PC-9 (cell line): ENCODE data around the gene SERHL2. TPM values are rescaled to one million over a fixed set of nuclear protein-coding genes. Genes with fewer than 3 reads are reported as not detected.

Source experiments
- BruUV-seq: library from RNA; stranded (reverse); fragments of 400-500 nt; replicated peaks from 2 replicates; lab custom pipeline; 2021; lab: Mats Ljungman, UMichigan
- CTCF ChIA-PET: fragments of 300-600 bp; sonication (Branson Sonifier 250); formaldehyde crosslinking; loops from one replicate; lab custom pipeline; 2022; ENCODE audit warnings: antibody characterized with exemption; lab: Charles Lee
- POLR2A ChIA-PET: fragments of 300-600 bp; sonication (Branson Sonifier 250); formaldehyde crosslinking; loops from one replicate; lab custom pipeline; 2022; ENCODE audit warnings: antibody characterized with exemption; ENCODE audit not compliant: unreplicated experiment; lab: Charles Lee
- DNase-seq, 2 experiments: peaks; one replicate each; pipeline versions ENCODE4 v3.0.0 to v3.0.0-alpha.2; 2015 to 2022; ENCODE audit warnings: mixed read lengths in 1 of 2
- H2AFZ ChIP-seq: fragments of 200-600 bp; sonication (generic); 2 replicates; pipeline ENCODE4 v1.8.1; 2017; ENCODE audit warnings: antibody characterized with exemption
- H3F3A ChIP-seq: fragments of 200-600 bp; sonication (generic); 2 replicates; pipeline ENCODE4 v1.8.1; 2017; ENCODE audit warnings: antibody characterized with exemption, mild to moderate bottlenecking, low read depth; ENCODE audit not compliant: insufficient read depth
- H3K27ac ChIP-seq: fragments of 200-600 bp; sonication (generic); 2 replicates; pipeline ENCODE4 v1.6.1; 2016; ENCODE audit warnings: mixed run types
- H3K27me3 ChIP-seq: fragments of 200-600 bp; sonication (generic); 2 replicates; pipeline ENCODE4 v1.6.1; 2016; ENCODE audit warnings: low read depth, mixed run types; ENCODE audit not compliant: insufficient read depth
- H3K36me3 ChIP-seq: fragments of 200-600 bp; sonication (generic); 2 replicates; pipeline ENCODE4 v1.6.1; 2016; ENCODE audit warnings: low read depth, mixed run types
- H3K4me1 ChIP-seq: fragments of 200-600 bp; sonication (generic); replicated peaks from 2 replicates; pipeline ENCODE4 v1.6.1; 2016; ENCODE audit warnings: mixed run types; ENCODE audit not compliant: insufficient read depth
- H3K4me2 ChIP-seq: fragments of 200-600 bp; sonication (generic); 2 replicates; pipeline ENCODE4 v1.6.1; 2017; ENCODE audit warnings: mixed run types
- H3K4me3 ChIP-seq: fragments of 200-600 bp; sonication (generic); 2 replicates; pipeline ENCODE4 v1.6.1; 2016; ENCODE audit warnings: mixed run types
- H3K79me2 ChIP-seq: fragments of 200-600 bp; sonication (generic); 2 replicates; pipeline ENCODE4 v1.6.1; 2017; ENCODE audit warnings: low read depth, mixed run types
- H3K9me2 ChIP-seq: fragments of 200-600 bp; sonication (generic); 2 replicates; pipeline ENCODE4 v1.8.1; 2017; ENCODE audit warnings: mild to moderate bottlenecking; ENCODE audit not compliant: insufficient read depth
- H3K9me3 ChIP-seq: fragments of 200-600 bp; sonication (generic); 2 replicates; pipeline ENCODE4 v1.8.1; 2016; ENCODE audit warnings: low read depth; ENCODE audit not compliant: insufficient read depth
- H4K20me1 ChIP-seq: fragments of 200-600 bp; sonication (generic); 2 replicates; pipeline ENCODE4 v1.8.1; 2017; ENCODE audit not compliant: insufficient read depth
- CTCF ChIP-seq: fragments of 200-600 bp; sonication (generic); conservative IDR thresholded peaks from 2 replicates; pipeline ENCODE4 v1.6.1; 2017; ENCODE audit warnings: mixed run types, antibody characterized with exemption, mild to moderate bottlenecking, moderate library complexity
- EZH2 ChIP-seq: fragments of 200-600 bp; sonication (generic); IDR thresholded peaks from 2 replicates; pipeline ENCODE4 v1.8.0; 2017; ENCODE audit warnings: antibody characterized with exemption, low read depth
- intact Hi-C: fragments of 100-400 bp; cut with micrococcal nuclease; formaldehyde crosslinking; loops from one replicate; pipeline ENCODE4 v1.10.0; 2022; ENCODE audit not compliant: unreplicated experiment
- total RNA-seq: library from RNA; stranded (reverse); gene quantifications from 2 replicates; pipeline ENCODE4 v1.2.3, GENCODE V29; 2021

Gene SERHL2
- total RNA-seq, 1 experiment from 2014 or later = 2.4 TPM

GRCh38 chr22:42519525-42520401 lies 34.0 kb upstream of the SERHL2 start, which contains the start of gene RRP7A:
Gene RRP7A, minus strand, starts transcription at chr22:42519796. Its CDS starts 10 bp downstream, at chr22:42519786.
- Histone ChIP-seq H3F3A (peaks cover 18% of the 10 kb centered on the region; the same call in 1 of the 2 replicates), H4K20me1 (peaks cover 13% of the 10 kb centered on the region; the same call in 1 of the 2 replicates), H3K36me3 (peaks cover 16% of the 10 kb centered on the region), H2AFZ (peak within 1 kb of the TSS; percentile 80), H3K4me3 (peak within 1 kb of the TSS; percentile 95), H3K27me3 (no peaks in the 10 kb centered on the region), H3K79me2 (peaks cover 32% of the 10 kb centered on the region), H3K4me2 (peak within 1 kb of the TSS; percentile 100), H3K27ac (peak within 1 kb of the TSS; percentile 63), H3K9me2 (no peaks in the 10 kb centered on the region), H3K4me1 (peaks cover 7% of the 10 kb centered on the region; the same call in 1 of the 2 replicates), H3K9me3 (no peaks in the 10 kb centered on the region)
- peak; percentile 55 to 70 for DNase-seq
- intact Hi-C loops = no loop called here
- ChIA-PET CTCF (interaction anchor here (0.7 kb wide), 1 partner anchor 87 kb away, joined by 6 read pairs; no protein-coding TSS in a partner anchor), POLR2A (no interaction called here)
- BruUV-seq = TSS peak; percentile 67
- no peak for TF ChIP-seq CTCF
- no peak for TF ChIP-seq EZH2

- Histone ChIP-seq H3K4me1 (peaks cover 7% of the 10 kb centered on the region; the same call in 1 of the 2 replicates), H3K79me2 (peaks cover 28% of the 10 kb centered on the region), H3K4me2 (no peak overlapping the region), H3F3A (peaks cover 15% of the 10 kb centered on the region; the same call in 1 of the 2 replicates), H3K9me3 (no peaks in the 10 kb centered on the region), H3K36me3 (peaks cover 14% of the 10 kb centered on the region), H3K27ac (no peak overlapping the region), H3K27me3 (no peaks in the 10 kb centered on the region), H3K9me2 (no peaks in the 10 kb centered on the region), H4K20me1 (peaks cover 7% of the 10 kb centered on the region; the same call in 1 of the 2 replicates), H2AFZ (no peak overlapping the region), H3K4me3 (no peak overlapping the region)
- no peak for TF ChIP-seq EZH2
- no peak for TF ChIP-seq CTCF
- intact Hi-C loops = no loop called here
- no peak for DNase-seq
- CTCF ChIA-PET = interaction anchor here (0.7 kb wide), 1 partner anchor 17 kb away, joined by 8 read pairs; no protein-coding TSS in a partner anchor
- no TSS peak for BruUV-seq
- POLR2A ChIA-PET = no interaction called here
These were observed 32.6 kb upstream of the SERHL2 start for GRCh38 chr22:42521228-42521546.

- BruUV-seq = no TSS peak
- H3K4me3 ChIP-seq = no peak overlapping the region
- H3K4me1 ChIP-seq = peaks cover 7% of the 10 kb centered on the region; the same call in 1 of the 2 replicates
- H3K4me2 ChIP-seq = no peak overlapping the region
- ChIA-PET CTCF (no interaction called here), POLR2A (no interaction called here)
- DNase-seq = no peak
- no peak overlapping the region for H2AFZ ChIP-seq
- H3K27me3 ChIP-seq = no peaks in the 10 kb centered on the region
- H3F3A ChIP-seq = 0 out of 2 replicates have a peak, but pooled peaks cover 3% of the 10 kb centered on the region
- TF ChIP-seq EZH2 (no peak), CTCF (no peak)
- H3K9me2 ChIP-seq = no peaks in the 10 kb centered on the region
- H3K36me3 ChIP-seq = peaks cover 3% of the 10 kb centered on the region
- H3K27ac ChIP-seq = no peak overlapping the region
- no peaks in the 10 kb centered on the region for H3K9me3 ChIP-seq
- no peaks in the 10 kb centered on the region for H4K20me1 ChIP-seq
- intact Hi-C loops = no loop called here
- H3K79me2 ChIP-seq = peaks cover 17% of the 10 kb centered on the region
These were observed 31.2 kb upstream of the SERHL2 start for GRCh38 chr22:42522546-42522945.
